HepG2 (cell line): ENCODE data around the gene ERBB3. TPM values are rescaled to one million over a fixed set of nuclear protein-coding genes. Genes with fewer than 3 reads are reported as not detected.
A peak's percentile ranks its signal among the peaks of the same experiment; 100 is the strongest.

Experiments used
- ARNTL ChIP-seq: sonication (generic); formaldehyde crosslinking; IDR thresholded peaks from 2 replicates; pipeline ENCODE4 v1.4.0; 2020; ENCODE audit warnings: mild to moderate bottlenecking, missing genetic modification reagents
- CHCHD3 ChIP-seq: sonication (generic); formaldehyde crosslinking; IDR thresholded peaks from 2 replicates; pipeline ENCODE4 v1.8.0; 2022; ENCODE audit warnings: mild to moderate bottlenecking, missing genetic modification reagents, moderate library complexity
- ELF1 ChIP-seq: sonication (generic); formaldehyde crosslinking; IDR thresholded peaks from 2 replicates; pipeline ENCODE4 v1.4.0; 2020; ENCODE audit warnings: missing genetic modification reagents
- GTF2F1 ChIP-seq: fragments of 150-350 bp; IDR thresholded peaks from 2 replicates; pipeline ENCODE4 v1.6.1; 2014; ENCODE audit warnings: low read length
- KIAA2018 ChIP-seq: sonication (generic); formaldehyde crosslinking; IDR thresholded peaks from 2 replicates; pipeline ENCODE4 v1.5.0; 2020; ENCODE audit warnings: mild to moderate bottlenecking, missing genetic modification reagents, borderline replicate concordance
- NRL ChIP-seq: sonication (generic); formaldehyde crosslinking; IDR thresholded peaks from 2 replicates; pipeline ENCODE4 v1.5.0; 2020; ENCODE audit warnings: missing genetic modification reagents, mild to moderate bottlenecking, moderate library complexity, borderline replicate concordance
- RFX1 ChIP-seq: fragments of 450-650 bp; IDR thresholded peaks from 2 replicates; pipeline ENCODE4 v1.6.1; 2017
- THAP9 ChIP-seq: sonication (generic); formaldehyde crosslinking; IDR thresholded peaks from 2 replicates; pipeline ENCODE4; 2020; ENCODE audit warnings: missing genetic modification reagents, mild to moderate bottlenecking, borderline replicate concordance
- ZNF160 ChIP-seq: sonication (generic); formaldehyde crosslinking; IDR thresholded peaks from 2 replicates; pipeline ENCODE4 v1.8.0; 2022; ENCODE audit warnings: mild to moderate bottlenecking, inconsistent platforms, missing genetic modification reagents
- ZNF296 ChIP-seq: sonication (generic); formaldehyde crosslinking; conservative IDR thresholded peaks from 2 replicates; pipeline ENCODE4 v1.5.0; 2020; ENCODE audit warnings: mild to moderate bottlenecking, missing genetic modification reagents
- ZNF501 ChIP-seq: sonication (generic); formaldehyde crosslinking; IDR thresholded peaks from 2 replicates; pipeline ENCODE4 v1.5.1; 2020; ENCODE audit warnings: mild to moderate bottlenecking, moderate library complexity, missing genetic modification reagents
- ZNF598 ChIP-seq: sonication (generic); formaldehyde crosslinking; IDR thresholded peaks from 2 replicates; pipeline ENCODE4 v1.5.1; 2020; ENCODE audit warnings: mild to moderate bottlenecking, missing genetic modification reagents, borderline replicate concordance
- polyA plus RNA-seq, 8 experiments: library from polyadenylated mRNA; depleted of rRNA in 3 of 8; stranded (reverse) in 7 of 8; unstranded in 1 of 8; fragments of >200 nt; fragmentation: Illumina TruSeq in 4 of 8; extraction: Trizol in 4 of 8; gene quantifications; 2 replicates each; pipeline versions ENCODE4 v1.2.1 to v1.2.3, GENCODE V29; 2011 to 2016; ENCODE audit warnings: low read depth in 4 of 8, missing spikeins in 1 of 8, mixed read lengths in 1 of 8; ENCODE audit not compliant: insufficient read depth in 1 of 8
- total RNA-seq, 5 experiments: library from RNA; depleted of rRNA; stranded (reverse); fragments of >200 nt; fragmentation: Illumina TruSeq; extraction: Trizol; gene quantifications; 2 replicates each; pipeline ENCODE4 v1.2.3, GENCODE V29; 2016; ENCODE audit warnings: low read depth in 1 of 5
- TF ChIP-seq, protein P1 (sequence below): sonication (generic); formaldehyde crosslinking; IDR thresholded peaks from 2 replicates; pipeline ENCODE4 v1.4.0; 2020; ENCODE audit warnings: mild to moderate bottlenecking, missing genetic modification reagents
- TF ChIP-seq, protein P2 (sequence below): sonication (generic); formaldehyde crosslinking; IDR thresholded peaks from 2 replicates; pipeline ENCODE4 v1.9.0; 2021; ENCODE audit warnings: missing genetic modification reagents, borderline replicate concordance

The ERBB3 gene
- total and polyA plus RNA-seq, 2 of the 13 experiments (the other 11 are each of a cell fraction or from before 2014, with no cell fraction given), result 93.6 to 358 TPM

GRCh38 chr12:56116267-56117081 is 36.5 kb downstream of the ERBB3 start, which contains the start of gene RPL41 (continued):
- TF ChIP-seq ELF1 (CRISPR knock-in tag), result peak; percentile 75
- TF ChIP-seq CHCHD3 (CRISPR knock-in tag), result no peak
- no peak for TF ChIP-seq KIAA2018 (CRISPR knock-in tag)
- TF ChIP-seq ZNF296 (CRISPR knock-in tag), result no peak
- TF ChIP-seq ZNF598 (CRISPR knock-in tag), result no peak
- peak; percentile 32; the same call in 1 of the 2 replicates for TF ChIP-seq NRL
- TF ChIP-seq GTF2F1, result peak; percentile 80; the same call in 1 of the 2 replicates
- no peak for TF ChIP-seq THAP9 (CRISPR knock-in tag)
- TF ChIP-seq ARNTL (CRISPR knock-in tag), result peak; percentile 53; the same call in 1 of the 2 replicates
- no peak for TF ChIP-seq RFX1
- TF ChIP-seq, protein P1, sequence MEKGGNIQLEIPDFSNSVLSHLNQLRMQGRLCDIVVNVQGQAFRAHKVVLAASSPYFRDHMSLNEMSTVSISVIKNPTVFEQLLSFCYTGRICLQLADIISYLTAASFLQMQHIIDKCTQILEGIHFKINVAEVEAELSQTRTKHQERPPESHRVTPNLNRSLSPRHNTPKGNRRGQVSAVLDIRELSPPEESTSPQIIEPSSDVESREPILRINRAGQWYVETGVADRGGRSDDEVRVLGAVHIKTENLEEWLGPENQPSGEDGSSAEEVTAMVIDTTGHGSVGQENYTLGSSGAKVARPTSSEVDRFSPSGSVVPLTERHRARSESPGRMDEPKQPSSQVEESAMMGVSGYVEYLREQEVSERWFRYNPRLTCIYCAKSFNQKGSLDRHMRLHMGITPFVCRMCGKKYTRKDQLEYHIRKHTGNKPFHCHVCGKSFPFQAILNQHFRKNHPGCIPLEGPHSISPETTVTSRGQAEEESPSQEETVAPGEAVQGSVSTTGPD (CRISPR knock-in tag), result no peak
- peak; percentile 61; the same call in 1 of the 2 replicates for TF ChIP-seq ZNF501 (CRISPR knock-in tag)
- peak; percentile 83; the same call in 1 of the 2 replicates for TF ChIP-seq ZNF160 (CRISPR knock-in tag)
- TF ChIP-seq, protein P2, sequence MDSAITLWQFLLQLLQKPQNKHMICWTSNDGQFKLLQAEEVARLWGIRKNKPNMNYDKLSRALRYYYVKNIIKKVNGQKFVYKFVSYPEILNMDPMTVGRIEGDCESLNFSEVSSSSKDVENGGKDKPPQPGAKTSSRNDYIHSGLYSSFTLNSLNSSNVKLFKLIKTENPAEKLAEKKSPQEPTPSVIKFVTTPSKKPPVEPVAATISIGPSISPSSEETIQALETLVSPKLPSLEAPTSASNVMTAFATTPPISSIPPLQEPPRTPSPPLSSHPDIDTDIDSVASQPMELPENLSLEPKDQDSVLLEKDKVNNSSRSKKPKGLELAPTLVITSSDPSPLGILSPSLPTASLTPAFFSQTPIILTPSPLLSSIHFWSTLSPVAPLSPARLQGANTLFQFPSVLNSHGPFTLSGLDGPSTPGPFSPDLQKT (CRISPR knock-in tag), result no peak
